ENCODE data around the gene TLL1. TPM values are rescaled to one million over a fixed set of nuclear protein-coding genes. Genes with fewer than 3 reads are reported as not detected.

The TLL1 gene
- total and polyA plus RNA-seq, 9 donors: 1.1 to 3.9 (median 2.6) TPM

DNA sequence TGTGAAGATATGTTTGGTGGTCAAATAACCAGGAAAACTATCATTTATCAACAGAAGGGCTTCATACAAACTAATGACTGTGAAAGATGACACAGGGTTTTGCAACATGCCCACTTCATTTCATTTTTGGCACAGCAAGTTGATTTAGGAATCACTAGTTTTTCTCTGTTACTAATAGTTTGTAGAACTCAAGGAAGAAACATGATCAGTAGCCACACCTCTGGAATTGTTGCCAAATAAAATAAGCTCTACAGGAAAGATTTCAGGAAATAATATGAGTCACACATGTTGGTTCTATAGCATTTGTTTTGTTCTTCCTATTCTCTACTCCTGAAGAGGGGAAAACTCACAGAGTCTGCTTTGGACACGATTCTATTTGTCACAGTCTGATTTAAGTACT is 255.4 kb downstream of the TLL1 start:
- H3K36me3 ChIP-seq (ENCODE audit: control insufficient read depth, insufficient read depth, low read length): no peaks in the 10 kb centered on the region
- H3K9me3 ChIP-seq (replicated peaks; ENCODE audit: control insufficient read depth, low read depth, low read length): peaks cover 3% of the 10 kb centered on the region
- no peak overlapping the region for H3K4me3 ChIP-seq (ENCODE audit: low read length)
- peak; percentile 76 for DNase-seq
- H3K27me3 ChIP-seq (ENCODE audit: control insufficient read depth, insufficient read depth, low read length): no peaks in the 10 kb centered on the region
- WGBS (ENCODE audit: insufficient coverage): no CpG with 5 or more reads among the region's 1 CpG
- H3K27ac ChIP-seq (ENCODE audit: low read length): no peak overlapping the region
- no peaks in the 10 kb centered on the region for H3K4me1 ChIP-seq (ENCODE audit: control insufficient read depth, insufficient read depth, low read length)

DNA sequence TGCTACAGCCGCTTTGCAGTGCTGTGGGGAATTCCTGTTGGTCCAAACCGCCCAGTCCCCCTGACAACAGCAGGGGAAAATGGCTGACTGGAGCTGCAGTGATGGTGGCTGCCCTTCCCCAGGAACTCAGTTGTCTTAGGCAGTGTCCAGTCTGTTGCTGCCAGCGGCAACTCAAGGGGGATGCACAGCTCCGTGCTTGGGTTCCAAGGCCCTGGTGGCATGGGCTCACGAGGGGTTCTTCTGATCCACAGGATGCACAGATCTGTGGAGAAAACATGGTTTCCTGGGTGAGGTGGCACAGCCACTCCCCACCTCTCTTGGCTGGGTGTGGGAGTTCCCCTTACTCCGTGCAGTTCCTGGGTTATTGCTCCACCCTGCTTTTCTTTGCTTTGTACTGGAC is 261.2 kb downstream of the TLL1 start:
- Histone ChIP-seq H3K36me3 (ENCODE audit: control insufficient read depth, insufficient read depth, low read length) (no peaks in the 10 kb centered on the region), H3K4me3 (ENCODE audit: low read length) (no peak overlapping the region), H3K27me3 (ENCODE audit: control insufficient read depth, insufficient read depth, low read length) (no peaks in the 10 kb centered on the region), H3K9me3 (replicated peaks; ENCODE audit: control insufficient read depth, low read depth, low read length) (peaks cover 3% of the 10 kb centered on the region), H3K27ac (ENCODE audit: low read length) (no peak overlapping the region), H3K4me1 (ENCODE audit: control insufficient read depth, insufficient read depth, low read length) (no peaks in the 10 kb centered on the region)
- DNase-seq: no peak
- WGBS (ENCODE audit: insufficient coverage): 61% methylated on average over 3 of the region's 6 CpGs

DNA sequence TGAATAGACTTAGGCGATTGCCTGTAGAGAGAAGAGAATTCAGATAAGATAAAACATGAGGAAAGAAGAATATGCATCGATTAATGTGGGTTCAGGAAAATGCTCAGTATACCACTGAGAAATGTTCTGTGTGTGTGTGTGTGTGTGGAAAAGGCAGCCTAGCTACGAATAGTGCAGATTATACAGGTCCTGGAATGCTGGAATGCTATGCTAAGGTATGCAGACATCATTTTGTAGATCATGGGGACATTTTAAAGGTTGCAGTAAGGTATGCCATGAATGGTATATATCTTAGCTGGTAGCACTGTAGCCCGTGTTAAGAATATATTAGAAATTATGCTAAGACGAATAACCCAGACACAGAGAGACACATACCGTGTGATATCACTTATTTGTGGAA is 267.9 kb downstream of the TLL1 start:
- no peak for DNase-seq
- WGBS (ENCODE audit: insufficient coverage): 84% methylated on average over 6 of the region's 6 CpGs
- H3K4me3 ChIP-seq (ENCODE audit: low read length): no peak overlapping the region
- H3K27ac ChIP-seq (ENCODE audit: low read length): no peak overlapping the region
- no peaks in the 10 kb centered on the region for H3K36me3 ChIP-seq (ENCODE audit: control insufficient read depth, insufficient read depth, low read length)
- no peaks in the 10 kb centered on the region for H3K4me1 ChIP-seq (ENCODE audit: control insufficient read depth, insufficient read depth, low read length)
- no peaks in the 10 kb centered on the region for H3K9me3 ChIP-seq (replicated peaks; ENCODE audit: control insufficient read depth, low read depth, low read length)
- no peaks in the 10 kb centered on the region for H3K27me3 ChIP-seq (ENCODE audit: control insufficient read depth, insufficient read depth, low read length)

DNA sequence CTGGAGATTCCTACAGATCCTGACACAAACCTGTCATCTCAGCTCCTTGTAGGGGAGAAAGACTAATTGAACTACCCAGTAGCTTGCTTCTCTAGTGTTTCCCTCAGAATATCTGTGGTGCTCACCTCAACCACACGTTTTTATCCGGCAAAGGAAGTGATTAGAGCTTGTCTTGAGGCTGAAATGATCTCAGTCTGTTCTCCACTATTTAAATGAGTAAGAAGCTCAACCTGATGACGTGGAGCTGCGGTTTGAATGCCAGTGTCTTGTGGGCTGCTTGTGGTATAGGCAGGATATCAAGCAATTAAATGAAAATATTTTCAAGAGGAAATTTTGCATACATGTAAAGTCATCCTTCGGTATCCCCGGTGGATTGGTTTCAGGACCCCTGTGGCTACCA is 270.2 kb downstream of the TLL1 start:
- no peaks in the 10 kb centered on the region for H3K4me1 ChIP-seq (ENCODE audit: control insufficient read depth, insufficient read depth, low read length)
- DNase-seq: no peak
- no peaks in the 10 kb centered on the region for H3K36me3 ChIP-seq (ENCODE audit: control insufficient read depth, insufficient read depth, low read length)
- WGBS (ENCODE audit: insufficient coverage): 75% methylated on average over 2 of the region's 6 CpGs
- no peaks in the 10 kb centered on the region for H3K27me3 ChIP-seq (ENCODE audit: control insufficient read depth, insufficient read depth, low read length)
- no peak overlapping the region for H3K27ac ChIP-seq (ENCODE audit: low read length)
- no peak overlapping the region for H3K4me3 ChIP-seq (ENCODE audit: low read length)
- no peaks in the 10 kb centered on the region for H3K9me3 ChIP-seq (replicated peaks; ENCODE audit: control insufficient read depth, low read depth, low read length)

DNA sequence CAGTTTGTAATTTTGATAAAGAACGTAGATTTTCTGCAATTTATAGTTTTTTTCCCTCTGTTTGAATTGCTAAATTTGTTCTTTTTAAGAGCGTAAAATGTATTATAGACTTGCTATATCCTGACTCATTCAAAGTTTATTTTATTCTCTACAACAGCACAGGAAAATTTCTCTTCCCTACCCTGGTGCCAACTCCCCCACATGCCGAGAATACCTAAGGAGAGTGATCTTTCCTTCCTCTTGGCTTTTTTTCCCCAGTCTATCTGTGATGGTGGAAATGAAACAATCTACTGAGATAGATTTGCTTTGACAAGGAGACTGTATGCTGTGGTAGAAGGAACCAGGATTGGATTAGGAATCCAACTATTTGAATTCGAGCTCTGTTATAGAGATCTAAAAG is 271.6 kb downstream of the TLL1 start:
- no peaks in the 10 kb centered on the region for H3K36me3 ChIP-seq (ENCODE audit: control insufficient read depth, insufficient read depth, low read length)
- H3K27ac ChIP-seq (ENCODE audit: low read length): no peak overlapping the region
- no peak overlapping the region for H3K4me3 ChIP-seq (ENCODE audit: low read length)
- no peaks in the 10 kb centered on the region for H3K4me1 ChIP-seq (ENCODE audit: control insufficient read depth, insufficient read depth, low read length)
- DNase-seq: no peak
- no peaks in the 10 kb centered on the region for H3K9me3 ChIP-seq (replicated peaks; ENCODE audit: control insufficient read depth, low read depth, low read length)
- no peaks in the 10 kb centered on the region for H3K27me3 ChIP-seq (ENCODE audit: control insufficient read depth, insufficient read depth, low read length)
- WGBS (ENCODE audit: insufficient coverage): no CpG with 5 or more reads among the region's 4 CpGs

DNA sequence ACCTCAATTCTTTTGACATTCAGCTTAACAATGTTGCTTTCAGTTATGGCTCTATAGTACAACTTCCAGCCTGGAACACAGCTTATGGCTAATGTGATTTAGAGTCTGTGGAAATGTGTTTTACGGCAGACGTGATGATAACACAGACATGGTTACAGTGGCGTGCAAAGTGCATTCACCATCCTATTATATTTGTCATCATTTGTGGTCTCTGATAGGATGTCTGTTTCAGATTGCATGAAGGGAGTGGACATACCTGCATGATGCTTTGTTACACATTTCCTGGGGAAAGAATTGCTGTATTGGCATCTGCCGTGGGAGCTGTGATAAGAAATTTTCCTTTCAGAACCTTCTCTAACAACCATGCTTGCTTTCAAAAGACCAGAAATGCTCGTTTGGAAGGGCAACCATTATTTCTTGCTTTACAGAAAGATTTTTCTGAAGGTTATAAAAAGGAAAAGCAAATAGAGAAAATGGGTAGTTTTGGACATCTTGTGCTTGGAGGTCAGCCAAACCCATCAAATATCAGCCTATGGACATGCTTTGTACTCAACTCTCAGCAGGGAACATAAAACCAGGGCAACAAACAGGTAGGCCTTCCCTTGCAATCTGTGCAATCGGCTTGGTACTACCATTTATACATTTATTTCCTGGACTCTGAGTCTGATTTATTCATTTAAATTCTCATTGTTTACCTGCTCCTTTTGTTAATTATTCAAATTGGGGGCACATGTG is 273.9 kb downstream of the TLL1 start:
- Histone ChIP-seq H3K9me3 (replicated peaks; ENCODE audit: control insufficient read depth, low read depth, low read length) (no peaks in the 10 kb centered on the region), H3K36me3 (ENCODE audit: control insufficient read depth, insufficient read depth, low read length) (no peaks in the 10 kb centered on the region), H3K27me3 (ENCODE audit: control insufficient read depth, insufficient read depth, low read length) (no peaks in the 10 kb centered on the region), H3K27ac (ENCODE audit: low read length) (no peak overlapping the region), H3K4me1 (ENCODE audit: control insufficient read depth, insufficient read depth, low read length) (no peaks in the 10 kb centered on the region), H3K4me3 (ENCODE audit: low read length) (no peak overlapping the region)
- DNase-seq: no peak
- no CpG with 5 or more reads among the region's 6 CpGs for WGBS (ENCODE audit: insufficient coverage)
